DOHH2 (cell line): ENCODE measurements around the gene MARCHF3.

Experiments
- H3F3A ChIP-seq: fragments of 200-600 bp; sonication (generic), shearing (Covaris generic); 2 replicates; pipeline ENCODE4 v1.6.0; 2016; ENCODE audit warnings: antibody characterized with exemption, mild to moderate bottlenecking; ENCODE audit not compliant: control insufficient read depth, insufficient read depth
- H3K27ac ChIP-seq: fragments of 200-600 bp; sonication (generic); 2 replicates; pipeline ENCODE4 v1.5.1; 2014; ENCODE audit warnings: low read depth, mild to moderate bottlenecking, low read length, moderate library complexity
- H3K27me3 ChIP-seq: fragments of 200-600 bp; sonication (generic); 2 replicates; pipeline ENCODE4 v1.6.1; 2014; ENCODE audit warnings: mild to moderate bottlenecking, low read length, mixed read lengths; ENCODE audit not compliant: control insufficient read depth
- H3K36me3 ChIP-seq: fragments of 200-600 bp; sonication (generic); 2 replicates; pipeline ENCODE4 v1.6.1; 2014; ENCODE audit warnings: mild to moderate bottlenecking, low read length, moderate library complexity, mixed read lengths; ENCODE audit not compliant: control insufficient read depth
- H3K4me1 ChIP-seq: fragments of 200-600 bp; sonication (generic); 2 replicates; pipeline ENCODE4 v1.6.1; 2014; ENCODE audit warnings: mild to moderate bottlenecking, low read length, mixed read lengths; ENCODE audit not compliant: control insufficient read depth
- H3K4me2 ChIP-seq: fragments of 200-600 bp; sonication (generic); 2 replicates; pipeline ENCODE4 v1.6.0; 2014; ENCODE audit warnings: mild to moderate bottlenecking, low read length, moderate library complexity
- H3K4me3 ChIP-seq: fragments of 200-600 bp; sonication (generic); 2 replicates; pipeline ENCODE4 v1.5.1; 2014; ENCODE audit warnings: mild to moderate bottlenecking, low read length, mixed read lengths
- H3K79me2 ChIP-seq: fragments of 200-600 bp; sonication (generic); 2 replicates; pipeline ENCODE4 v1.6.1; 2014; ENCODE audit warnings: mild to moderate bottlenecking, low read length, mixed read lengths; ENCODE audit not compliant: control insufficient read depth
- H3K9me2 ChIP-seq: fragments of 200-600 bp; sonication (generic); replicated peaks from 2 replicates; pipeline ENCODE4 v1.6.1; 2014; ENCODE audit warnings: mild to moderate bottlenecking, low read length, mixed read lengths; ENCODE audit not compliant: control insufficient read depth
- H3K9me3 ChIP-seq: fragments of 200-600 bp; sonication (generic); 2 replicates; pipeline ENCODE4 v1.6.1; 2014; ENCODE audit warnings: antibody characterized with exemption, low read length, mixed read lengths; ENCODE audit not compliant: control insufficient read depth, insufficient read depth
- H4K20me1 ChIP-seq: fragments of 200-600 bp; sonication (generic); 2 replicates; pipeline ENCODE4 v1.6.0; 2014; ENCODE audit warnings: low read depth, mild to moderate bottlenecking, antibody characterized with exemption, low read length, moderate library complexity; ENCODE audit not compliant: control insufficient read depth, insufficient read depth
- CTCF ChIP-seq: fragments of 200-600 bp; sonication (generic); IDR thresholded peaks from one replicate; pipeline ENCODE4 v1.5.1; 2014; ENCODE audit warnings: antibody characterized with exemption, mild to moderate bottlenecking, low read depth, low read length; ENCODE audit not compliant: poor library complexity, severe bottlenecking
- EZH2phosphoT487 ChIP-seq: fragments of 200-600 bp; sonication (generic); IDR thresholded peaks from 2 replicates; pipeline ENCODE4 v1.6.1; 2017; ENCODE audit warnings: borderline replicate concordance, mild to moderate bottlenecking, antibody characterized with exemption, low read length, moderate library complexity, mixed read lengths

MARCHF3 gene

GRCh38 chr5:127031863-127032232 lies 1.5 kb upstream of the MARCHF3 start:
- H3K4me1 ChIP-seq: peaks cover 25% of the 10 kb centered on the region
- no peaks in the 10 kb centered on the region for H3K9me3 ChIP-seq
- H3K79me2 ChIP-seq: peaks cover 31% of the 10 kb centered on the region
- H3F3A ChIP-seq: no peaks in the 10 kb centered on the region
- peaks cover 5% of the 10 kb centered on the region; the same call in 1 of the 2 replicates for H3K36me3 ChIP-seq
- H3K27me3 ChIP-seq: peaks cover 4% of the 10 kb centered on the region; the same call in 1 of the 2 replicates
- no peak overlapping the region for H3K27ac ChIP-seq
- H3K4me3 ChIP-seq: no peak overlapping the region
- peaks cover 3% of the 10 kb centered on the region; the same call in 1 of the 2 replicates for H4K20me1 ChIP-seq
- H3K4me2 ChIP-seq: no peak overlapping the region; the same call in 1 of the 2 replicates
- no peak for TF ChIP-seq EZH2phosphoT487
- no peak for TF ChIP-seq CTCF
- no peaks in the 10 kb centered on the region for H3K9me2 ChIP-seq

GRCh38 chr5:127031147-127031862 lies 947 bp upstream of the MARCHF3 start:
- Histone ChIP-seq H3K27me3 (peaks cover 4% of the 10 kb centered on the region; the same call in 1 of the 2 replicates), H3K4me3 (peak overlapping the region; percentile 95), H3K4me2 (peak overlapping the region; percentile 78), H4K20me1 (peaks cover 3% of the 10 kb centered on the region; the same call in 1 of the 2 replicates), H3K9me3 (no peaks in the 10 kb centered on the region), H3K9me2 (no peaks in the 10 kb centered on the region), H3K36me3 (peaks cover 5% of the 10 kb centered on the region; the same call in 1 of the 2 replicates), H3K27ac (peak overlapping the region; percentile 65), H3K79me2 (peaks cover 35% of the 10 kb centered on the region), H3F3A (no peaks in the 10 kb centered on the region), H3K4me1 (peaks cover 28% of the 10 kb centered on the region)
- TF ChIP-seq CTCF (no peak), EZH2phosphoT487 (no peak)

- Histone ChIP-seq H3F3A (no peaks in the 10 kb centered on the region), H3K4me3 (peak overlapping the region; percentile 95), H3K27ac (peak overlapping the region; percentile 15; the same call in 1 of the 2 replicates), H3K9me2 (no peaks in the 10 kb centered on the region), H3K4me1 (peaks cover 39% of the 10 kb centered on the region), H3K9me3 (no peaks in the 10 kb centered on the region), H3K4me2 (peak overlapping the region; percentile 78), H4K20me1 (peaks cover 3% of the 10 kb centered on the region; the same call in 1 of the 2 replicates), H3K36me3 (peaks cover 5% of the 10 kb centered on the region; the same call in 1 of the 2 replicates), H3K27me3 (peaks cover 4% of the 10 kb centered on the region; the same call in 1 of the 2 replicates), H3K79me2 (peaks cover 46% of the 10 kb centered on the region)
- peak; percentile 31 for TF ChIP-seq CTCF
- TF ChIP-seq EZH2phosphoT487: no peak
Measured at GRCh38 chr5:127029581-127030258, 638 bp downstream of the MARCHF3 start.
